Fibroblast of lung (primary cell): ENCODE data around the gene STK11. TPM values are rescaled to one million over a fixed set of nuclear protein-coding genes. Genes with fewer than 3 reads are reported as not detected.
A peak's percentile ranks its signal among the peaks of the same experiment; 100 is the strongest.

ENCODE experiments used
- DNase-seq, 2 donors: peaks; one replicate each; pipeline versions ENCODE4 v3.0.0 to v3.0.0-alpha.2; 2010; ENCODE audit warnings: low read depth in 2 of 2
- H2AFZ ChIP-seq: 2 replicates; pipeline ENCODE4 v1.5.1; 2012; ENCODE audit warnings: low read length, control low read depth, inconsistent platforms
- H3K27ac ChIP-seq: 2 replicates; pipeline ENCODE4 v1.5.1; 2011; ENCODE audit warnings: low read length, control low read depth; ENCODE audit not compliant: insufficient read depth
- H3K27me3 ChIP-seq: 2 replicates; pipeline ENCODE4 v1.5.1; 2011; ENCODE audit warnings: mild to moderate bottlenecking, low read length; ENCODE audit not compliant: control insufficient read depth, insufficient read depth
- H3K36me3 ChIP-seq: 2 replicates; pipeline ENCODE4 v1.5.1; 2011; ENCODE audit warnings: low read length; ENCODE audit not compliant: control insufficient read depth, insufficient read depth
- H3K4me1 ChIP-seq: 2 replicates; pipeline ENCODE4 v1.5.1; 2011; ENCODE audit warnings: low read length; ENCODE audit not compliant: control insufficient read depth, insufficient read depth; ENCODE audit errors: extremely low read depth
- H3K4me2 ChIP-seq: 2 replicates; pipeline ENCODE4 v1.5.1; 2011; ENCODE audit warnings: low read length, control low read depth; ENCODE audit not compliant: insufficient read depth; ENCODE audit errors: extremely low read depth
- H3K4me3 ChIP-seq, 4 experiments: fragments of 200-600 bp in 1 of 4; sonication (generic) in 1 of 4; replicated peaks in 1 of 4; 2 replicates each; pipeline ENCODE4 v1.5.1; 2011 to 2016; ENCODE audit warnings: low read length in 4 of 4, low read depth in 3 of 4, mild to moderate bottlenecking in 3 of 4, control low read depth in 2 of 4, inconsistent platforms in 1 of 4, mixed read lengths in 1 of 4; ENCODE audit not compliant: insufficient read depth in 1 of 4; ENCODE audit errors: control extremely low read depth in 1 of 4
- H3K79me2 ChIP-seq: 2 replicates; pipeline ENCODE4 v1.5.1; 2012; ENCODE audit warnings: mild to moderate bottlenecking, low read length, inconsistent platforms; ENCODE audit not compliant: control insufficient read depth, insufficient read depth
- H3K9ac ChIP-seq: 2 replicates; pipeline ENCODE4 v1.5.1; 2011; ENCODE audit warnings: mild to moderate bottlenecking, low read length, control low read depth; ENCODE audit not compliant: insufficient read depth
- H3K9me3 ChIP-seq: 2 replicates; pipeline ENCODE4 v1.5.1; 2012; ENCODE audit warnings: low read depth, low read length; ENCODE audit not compliant: control insufficient read depth, insufficient read depth
- H4K20me1 ChIP-seq: 2 replicates; pipeline ENCODE4 v1.5.1; 2011; ENCODE audit warnings: low read length; ENCODE audit not compliant: control insufficient read depth, insufficient read depth; ENCODE audit errors: extremely low read depth
- CTCF ChIP-seq, 2 donors: IDR thresholded peaks in 1 of 2; conservative IDR thresholded peaks in 1 of 2; 1 replicate in 1 of 2; 2 replicates in 1 of 2; pipeline ENCODE4 v1.5.1; 2011 to 2012; ENCODE audit warnings: low read length in 2 of 2, control low read depth in 1 of 2, inconsistent platforms in 1 of 2, low read depth in 1 of 2, mild to moderate bottlenecking in 1 of 2
- EZH2 ChIP-seq: IDR thresholded peaks from 2 replicates; pipeline ENCODE4 v1.5.1; 2012; ENCODE audit warnings: low read length, control low read depth, mild to moderate bottlenecking; ENCODE audit errors: missing control alignments
- polyA plus RNA-seq, 2 donors: library from polyadenylated mRNA; depleted of rRNA in 1 of 2; stranded (reverse) in 1 of 2; unstranded in 1 of 2; fragments of >200 nt; gene quantifications; 2 replicates each; pipeline ENCODE4 v1.2.1, GENCODE V29; 2011 to 2012; ENCODE audit warnings: missing spikeins in 1 of 2
- total RNA-seq: library from RNA; depleted of rRNA; stranded (reverse); fragments of >200 nt; gene quantifications from 2 replicates; pipeline ENCODE4 v1.2.1, GENCODE V29; 2014

STK11 gene
- total and polyA plus RNA-seq, 2 donors (not counting 1 experiment from before 2014, with no cell fraction given) = 23.7 to 96.6 TPM

DNA sequence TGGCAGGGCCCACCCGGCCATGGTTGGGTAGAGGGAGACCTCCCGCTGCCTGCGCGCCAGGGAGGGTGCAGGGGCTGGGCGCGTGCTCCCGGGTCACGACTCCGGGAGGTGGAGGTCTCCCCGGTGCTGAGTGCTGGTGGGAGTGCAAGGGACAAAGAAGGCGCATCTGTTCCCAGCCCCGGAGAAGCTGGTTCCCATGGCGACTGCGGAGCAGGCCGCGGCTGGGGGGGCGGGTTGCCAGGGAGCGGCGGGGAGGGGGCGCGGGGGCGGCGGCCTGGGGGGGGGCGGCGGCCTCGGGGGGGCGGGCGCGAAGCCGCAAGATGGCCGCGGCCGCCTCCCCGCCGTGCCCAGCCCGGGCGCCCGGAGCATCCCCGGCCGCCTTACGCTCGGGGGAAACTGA is 31.0 kb downstream of the STK11 start:
- H3K4me1 ChIP-seq = peaks cover 16% of the 10 kb centered on the region
- no peaks in the 10 kb centered on the region for H3K9me3 ChIP-seq
- no peaks in the 10 kb centered on the region for H4K20me1 ChIP-seq
- peak overlapping the region in 3 of 4 experiments; percentile 75 to 83 (median 78) for H3K4me3 ChIP-seq
- peak overlapping the region; percentile 92 for H3K4me2 ChIP-seq
- no peak for DNase-seq
- H3K27ac ChIP-seq = no peak overlapping the region
- H2AFZ ChIP-seq = no peak overlapping the region
- H3K36me3 ChIP-seq = peaks cover 17% of the 10 kb centered on the region
- peak overlapping the region; percentile 78 for H3K9ac ChIP-seq
- no peak for TF ChIP-seq EZH2
- no peak for TF ChIP-seq CTCF (conservative IDR thresholded peaks at IDR 0.05 in 1 of 2, IDR thresholded peaks at IDR 0.05 in 1 of 2; ENCODE audit: low read depth in 1 of 2, low read length in 2 of 2)
- peaks cover 2% of the 10 kb centered on the region for H3K79me2 ChIP-seq
- H3K27me3 ChIP-seq = no peaks in the 10 kb centered on the region

- Histone ChIP-seq H3K4me2 (peak overlapping the region; percentile 92), H2AFZ (no peak overlapping the region), H3K36me3 (peaks cover 17% of the 10 kb centered on the region), H3K27ac (peak overlapping the region; percentile 43), H3K79me2 (peaks cover 7% of the 10 kb centered on the region), H3K9me3 (no peaks in the 10 kb centered on the region), H3K4me3 (peak overlapping the region; percentile 56 to 83 (median 76)), H3K4me1 (peaks cover 16% of the 10 kb centered on the region), H3K27me3 (no peaks in the 10 kb centered on the region), H4K20me1 (no peaks in the 10 kb centered on the region), H3K9ac (peak overlapping the region; percentile 78)
- TF ChIP-seq CTCF (conservative IDR thresholded peaks at IDR 0.05 in 1 of 2, IDR thresholded peaks at IDR 0.05 in 1 of 2; ENCODE audit: low read depth in 1 of 2, low read length in 2 of 2) = no peak
- no peak for TF ChIP-seq EZH2
- DNase-seq = no peak
Measured at GRCh38 chr19:1237027-1237659, 31.6 kb downstream of the STK11 start.

- peak within 1 kb of the TSS; percentile 78 for H3K9ac ChIP-seq
- TF ChIP-seq EZH2 (no peak), CTCF (conservative IDR thresholded peaks at IDR 0.05 in 1 of 2, IDR thresholded peaks at IDR 0.05 in 1 of 2; ENCODE audit: low read depth in 1 of 2, low read length in 2 of 2) (no peak)
- no peaks in the 10 kb centered on the region for H3K27me3 ChIP-seq
- peak within 1 kb of the TSS; percentile 56 to 83 (median 76) for H3K4me3 ChIP-seq
- no peaks in the 10 kb centered on the region for H4K20me1 ChIP-seq
- DNase-seq = no peak
- H3K27ac ChIP-seq = peak within 1 kb of the TSS; percentile 43
- H2AFZ ChIP-seq = no peak within 1 kb of the TSS
- H3K79me2 ChIP-seq = peaks cover 12% of the 10 kb centered on the region
- no peaks in the 10 kb centered on the region for H3K9me3 ChIP-seq
- H3K4me1 ChIP-seq = peaks cover 17% of the 10 kb centered on the region
- H3K36me3 ChIP-seq = peaks cover 16% of the 10 kb centered on the region
- H3K4me2 ChIP-seq = peak within 1 kb of the TSS; percentile 92
Measured at GRCh38 chr19:1237754-1238368, 32.3 kb downstream of the STK11 start, which contains the start of gene CBARP. Gene CBARP (minus strand): TSS chr19:1238005. CDS start chr19:1236100, 1,905 bp downstream.
